HepG2 (cell line): ENCODE measurements around the gene CCBE1. TPM values are rescaled to one million over a fixed set of nuclear protein-coding genes. Genes with fewer than 3 reads are reported as not detected.

Experiments
- AGO1 ChIP-seq: fragments of 200-400 bp; formaldehyde crosslinking; IDR thresholded peaks from 2 replicates; pipeline ENCODE4 v1.6.1; 2017; ENCODE audit warnings: mild to moderate bottlenecking, low read depth, low read length, moderate library complexity; ENCODE audit not compliant: poor library complexity, severe bottlenecking
- AGO2 ChIP-seq: fragments of 200-400 bp; formaldehyde crosslinking; optimal IDR thresholded peaks from 2 replicates; pipeline ENCODE3; 2017; ENCODE audit warnings: mild to moderate bottlenecking, low read depth, low read length, moderate library complexity
- EEA1 ChIP-seq: sonication (generic); formaldehyde crosslinking; IDR thresholded peaks from 2 replicates; pipeline ENCODE4 v1.5.1; 2020; ENCODE audit warnings: mild to moderate bottlenecking, missing genetic modification reagents, borderline replicate concordance
- EP300 ChIP-seq, 3 experiments: sonication (generic) in 1 of 3; formaldehyde crosslinking in 1 of 3; IDR thresholded peaks; 2 replicates each; pipeline versions ENCODE4 v1.5.1 to v1.6.1; 2011 to 2020; ENCODE audit warnings: low read depth in 2 of 3, low read length in 2 of 3, borderline replicate concordance in 1 of 3, improper control_type of control experiment in 1 of 3, mild to moderate bottlenecking in 1 of 3, missing genetic modification reagents in 1 of 3, moderate library complexity in 1 of 3
- FIP1L1 ChIP-seq: fragments of 200-400 bp; formaldehyde crosslinking; IDR thresholded peaks from 2 replicates; pipeline ENCODE4 v1.6.1; 2018; ENCODE audit warnings: low read depth, mild to moderate bottlenecking, low read length, moderate library complexity, borderline replicate concordance; ENCODE audit not compliant: insufficient read depth
- FOSL2 ChIP-seq: sonication (generic); formaldehyde crosslinking; IDR thresholded peaks from 2 replicates; pipeline ENCODE4 v1.4.0; 2020; ENCODE audit warnings: missing genetic modification reagents
- GFI1 ChIP-seq: sonication (generic); formaldehyde crosslinking; IDR thresholded peaks from 2 replicates; pipeline ENCODE4 v1.5.0; 2020; ENCODE audit warnings: missing genetic modification reagents, mild to moderate bottlenecking, borderline replicate concordance
- HNF1B ChIP-seq: sonication (generic); formaldehyde crosslinking; IDR thresholded peaks from 2 replicates; pipeline ENCODE4 v1.5.1; 2020; ENCODE audit warnings: mild to moderate bottlenecking, moderate library complexity, missing genetic modification reagents
- NRL ChIP-seq: sonication (generic); formaldehyde crosslinking; IDR thresholded peaks from 2 replicates; pipeline ENCODE4 v1.5.0; 2020; ENCODE audit warnings: missing genetic modification reagents, mild to moderate bottlenecking, moderate library complexity, borderline replicate concordance
- SAP130 ChIP-seq: IDR thresholded peaks from 2 replicates; pipeline ENCODE4 v1.6.1; 2016; ENCODE audit warnings: low read depth
- TRIM24 ChIP-seq: sonication (generic); formaldehyde crosslinking; IDR thresholded peaks from 2 replicates; pipeline ENCODE4 v1.8.0; 2022; ENCODE audit warnings: mild to moderate bottlenecking, missing genetic modification reagents
- polyA plus RNA-seq, 8 experiments: library from polyadenylated mRNA; depleted of rRNA in 3 of 8; stranded (reverse) in 7 of 8; unstranded in 1 of 8; fragments of >200 nt; fragmentation: Illumina TruSeq in 4 of 8; extraction: Trizol in 4 of 8; gene quantifications; 2 replicates each; pipeline versions ENCODE4 v1.2.1 to v1.2.3, GENCODE V29; 2011 to 2016; ENCODE audit warnings: low read depth in 4 of 8, missing spikeins in 1 of 8, mixed read lengths in 1 of 8; ENCODE audit not compliant: insufficient read depth in 1 of 8
- total RNA-seq, 5 experiments: library from RNA; depleted of rRNA; stranded (reverse); fragments of >200 nt; fragmentation: Illumina TruSeq; extraction: Trizol; gene quantifications; 2 replicates each; pipeline ENCODE4 v1.2.3, GENCODE V29; 2016; ENCODE audit warnings: low read depth in 1 of 5
- TF ChIP-seq, protein P1 (sequence below): IDR thresholded peaks from 2 replicates; pipeline ENCODE4 v1.6.1; 2012; ENCODE audit warnings: inconsistent platforms
- TF ChIP-seq, protein P2 (sequence below): sonication (generic); formaldehyde crosslinking; IDR thresholded peaks from 2 replicates; pipeline ENCODE4 v1.9.0; 2021; ENCODE audit warnings: missing genetic modification reagents, borderline replicate concordance

The CCBE1 gene
- total and polyA plus RNA-seq, 2 of the 13 experiments (the other 11 are each of a cell fraction or from before 2014, with no cell fraction given), result not detected

DNA sequence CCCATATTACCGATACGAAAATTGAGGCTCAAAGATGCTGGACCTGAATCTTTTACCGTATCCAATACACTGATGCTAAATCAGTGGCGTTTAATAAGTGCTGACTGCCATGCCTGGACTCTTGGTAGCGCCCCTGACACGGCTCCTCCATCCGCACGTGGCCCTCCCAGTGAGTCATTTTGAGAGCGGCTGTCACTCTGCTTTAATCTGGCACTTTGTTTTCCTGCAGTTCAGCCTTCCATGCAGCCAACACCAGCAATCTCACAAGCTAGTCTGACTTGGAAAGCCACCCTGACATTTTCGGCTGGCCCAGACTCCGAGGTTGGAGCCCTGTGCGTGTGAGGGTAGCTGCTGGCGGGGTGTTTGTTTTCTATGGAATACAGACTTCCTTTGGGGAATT lies 183.0 kb downstream of the CCBE1 start (continued):
- TF ChIP-seq SAP130 (CRISPR knock-in tag) (peak; percentile 42), FIP1L1 (no peak), EEA1 (CRISPR knock-in tag) (no peak), HNF1B (CRISPR knock-in tag) (0 out of 2 replicates have a peak, but pooled peaks have one; percentile 19), FOSL2 (CRISPR knock-in tag) (peak; percentile 74), AGO2 (no peak), NRL (CRISPR knock-in tag) (no peak), GFI1 (no peak), EP300 (IDR thresholded peaks at IDR 0.05; ENCODE audit: low read depth in 2 of 2, low read length in 2 of 2) (no peak), EP300 (CRISPR knock-in tag; IDR thresholded peaks at IDR 0.05; ENCODE audit: borderline replicate concordance) (no peak), TRIM24 (CRISPR knock-in tag) (no peak), AGO1 (no peak)
- TF ChIP-seq, protein P1, sequence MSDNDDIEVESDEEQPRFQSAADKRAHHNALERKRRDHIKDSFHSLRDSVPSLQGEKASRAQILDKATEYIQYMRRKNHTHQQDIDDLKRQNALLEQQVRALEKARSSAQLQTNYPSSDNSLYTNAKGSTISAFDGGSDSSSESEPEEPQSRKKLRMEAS, result peak; percentile 32; the same call in 1 of the 2 replicates
- TF ChIP-seq, protein P2, sequence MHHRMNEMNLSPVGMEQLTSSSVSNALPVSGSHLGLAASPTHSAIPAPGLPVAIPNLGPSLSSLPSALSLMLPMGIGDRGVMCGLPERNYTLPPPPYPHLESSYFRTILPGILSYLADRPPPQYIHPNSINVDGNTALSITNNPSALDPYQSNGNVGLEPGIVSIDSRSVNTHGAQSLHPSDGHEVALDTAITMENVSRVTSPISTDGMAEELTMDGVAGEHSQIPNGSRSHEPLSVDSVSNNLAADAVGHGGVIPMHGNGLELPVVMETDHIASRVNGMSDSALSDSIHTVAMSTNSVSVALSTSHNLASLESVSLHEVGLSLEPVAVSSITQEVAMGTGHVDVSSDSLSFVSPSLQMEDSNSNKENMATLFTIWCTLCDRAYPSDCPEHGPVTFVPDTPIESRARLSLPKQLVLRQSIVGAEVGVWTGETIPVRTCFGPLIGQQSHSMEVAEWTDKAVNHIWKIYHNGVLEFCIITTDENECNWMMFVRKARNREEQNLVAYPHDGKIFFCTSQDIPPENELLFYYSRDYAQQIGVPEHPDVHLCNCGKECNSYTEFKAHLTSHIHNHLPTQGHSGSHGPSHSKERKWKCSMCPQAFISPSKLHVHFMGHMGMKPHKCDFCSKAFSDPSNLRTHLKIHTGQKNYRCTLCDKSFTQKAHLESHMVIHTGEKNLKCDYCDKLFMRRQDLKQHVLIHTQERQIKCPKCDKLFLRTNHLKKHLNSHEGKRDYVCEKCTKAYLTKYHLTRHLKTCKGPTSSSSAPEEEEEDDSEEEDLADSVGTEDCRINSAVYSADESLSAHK (CRISPR knock-in tag), result no peak
